MCF 10A (cell line): ENCODE measurements around the gene PIGA. TPM values are rescaled to one million over a fixed set of nuclear protein-coding genes. Genes with fewer than 3 reads are reported as not detected.

Experiments used
- Bru-seq: library from RNA; stranded (reverse); fragments of 400-500 nt; gene quantifications from one replicate; lab custom pipeline; 2021; lab: Mats Ljungman, UMichigan
- BruChase-seq, 2 experiments: library from RNA; stranded (reverse); fragments of 400-500 nt; gene quantifications; one replicate each; lab custom pipeline; 2021; lab: Mats Ljungman, UMichigan
- BruUV-seq: library from RNA; stranded (reverse); fragments of 400-500 nt; replicated peaks from 2 replicates; lab custom pipeline; 2021; lab: Mats Ljungman, UMichigan
- CTCF ChIA-PET: fragments of 300-600 bp; sonication (Branson Sonifier 250); formaldehyde crosslinking; extraction: SDS; loops from one replicate; lab custom pipeline; 2021; ENCODE audit warnings: antibody characterized with exemption, inconsistent platforms; lab: Yijun Ruan, JAX
- POLR2A ChIA-PET: fragments of 300-600, 350-650 bp; sonication (Branson Sonifier 250); formaldehyde crosslinking; extraction: SDS; loops from one replicate; lab custom pipeline; 2020; ENCODE audit warnings: antibody characterized with exemption, inconsistent platforms; lab: Yijun Ruan, JAX
- DNase-seq: peaks from one replicate; pipeline ENCODE4 v3.0.0-alpha.2; 2018; ENCODE audit not compliant: unreplicated experiment
- H3K27ac Mint-ChIP-seq: one replicate; pipeline ENCODE4 v1.8.0; 2022; ENCODE audit warnings: mild to moderate bottlenecking, low read depth, mixed read lengths; ENCODE audit not compliant: unreplicated experiment
- H3K27me3 Mint-ChIP-seq: one replicate; pipeline ENCODE4 v1.8.0; 2022; ENCODE audit warnings: mixed read lengths; ENCODE audit not compliant: insufficient read depth, unreplicated experiment
- H3K36me3 Mint-ChIP-seq: one replicate; pipeline ENCODE4 v1.8.0; 2022; ENCODE audit warnings: mild to moderate bottlenecking, moderate library complexity, mixed read lengths; ENCODE audit not compliant: insufficient read depth, unreplicated experiment
- H3K4me1 Mint-ChIP-seq: one replicate; pipeline ENCODE4 v1.8.0; 2022; ENCODE audit warnings: mixed read lengths; ENCODE audit not compliant: insufficient read depth, unreplicated experiment
- H3K4me3 Mint-ChIP-seq: one replicate; pipeline ENCODE4 v1.8.0; 2022; ENCODE audit warnings: mild to moderate bottlenecking, moderate library complexity, mixed read lengths; ENCODE audit not compliant: unreplicated experiment
- H3K9me3 Mint-ChIP-seq: one replicate; pipeline ENCODE4 v1.8.0; 2022; ENCODE audit warnings: mixed read lengths; ENCODE audit not compliant: unreplicated experiment
- intact Hi-C: fragments of 100-400 bp; cut with micrococcal nuclease; formaldehyde crosslinking; loops from 2 replicates; pipeline ENCODE4 v1.14.1; 2022
- long read RNA-seq: library from polyadenylated mRNA; stranded (forward); transcript quantifications from one replicate; pipeline ENCODE4 v2.0.0, GENCODE V29; 2022
- total RNA-seq: library from RNA; stranded (reverse); gene quantifications from 2 replicates; pipeline ENCODE4 v1.2.3, GENCODE V29; 2022
- TF ChIP-seq, protein P1 (sequence below): fragments of 200-600 bp; IDR thresholded peaks from one replicate; pipeline ENCODE4 v1.8.0; 2022; ENCODE audit warnings: antibody characterized with exemption, mild to moderate bottlenecking; ENCODE audit not compliant: unreplicated experiment

PIGA gene, protein sequence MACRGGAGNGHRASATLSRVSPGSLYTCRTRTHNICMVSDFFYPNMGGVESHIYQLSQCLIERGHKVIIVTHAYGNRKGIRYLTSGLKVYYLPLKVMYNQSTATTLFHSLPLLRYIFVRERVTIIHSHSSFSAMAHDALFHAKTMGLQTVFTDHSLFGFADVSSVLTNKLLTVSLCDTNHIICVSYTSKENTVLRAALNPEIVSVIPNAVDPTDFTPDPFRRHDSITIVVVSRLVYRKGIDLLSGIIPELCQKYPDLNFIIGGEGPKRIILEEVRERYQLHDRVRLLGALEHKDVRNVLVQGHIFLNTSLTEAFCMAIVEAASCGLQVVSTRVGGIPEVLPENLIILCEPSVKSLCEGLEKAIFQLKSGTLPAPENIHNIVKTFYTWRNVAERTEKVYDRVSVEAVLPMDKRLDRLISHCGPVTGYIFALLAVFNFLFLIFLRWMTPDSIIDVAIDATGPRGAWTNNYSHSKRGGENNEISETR
- total RNA-seq (17.3 and 22.7 TPM in 2 replicates), Bru-seq, nascent RNA (percentile 91 among the genes with signal in this experiment), BruChase-seq, experiment 1, labeled RNA remaining after a 6-hour chase (percentile 87 among the genes with signal in this experiment), BruChase-seq, experiment 2, labeled RNA remaining after a 2-hour chase (percentile 93 among the genes with signal in this experiment)
- long read RNA-seq, transcript PIGA-201 (6 exons, 3,652 nt) = major isoform, 8 of 21 reads
- long read RNA-seq, partial matches to known transcripts = 3 of 21 reads
- long read RNA-seq, other reads (novel, unspliced or antisense) = 0 of 21 reads

DNA sequence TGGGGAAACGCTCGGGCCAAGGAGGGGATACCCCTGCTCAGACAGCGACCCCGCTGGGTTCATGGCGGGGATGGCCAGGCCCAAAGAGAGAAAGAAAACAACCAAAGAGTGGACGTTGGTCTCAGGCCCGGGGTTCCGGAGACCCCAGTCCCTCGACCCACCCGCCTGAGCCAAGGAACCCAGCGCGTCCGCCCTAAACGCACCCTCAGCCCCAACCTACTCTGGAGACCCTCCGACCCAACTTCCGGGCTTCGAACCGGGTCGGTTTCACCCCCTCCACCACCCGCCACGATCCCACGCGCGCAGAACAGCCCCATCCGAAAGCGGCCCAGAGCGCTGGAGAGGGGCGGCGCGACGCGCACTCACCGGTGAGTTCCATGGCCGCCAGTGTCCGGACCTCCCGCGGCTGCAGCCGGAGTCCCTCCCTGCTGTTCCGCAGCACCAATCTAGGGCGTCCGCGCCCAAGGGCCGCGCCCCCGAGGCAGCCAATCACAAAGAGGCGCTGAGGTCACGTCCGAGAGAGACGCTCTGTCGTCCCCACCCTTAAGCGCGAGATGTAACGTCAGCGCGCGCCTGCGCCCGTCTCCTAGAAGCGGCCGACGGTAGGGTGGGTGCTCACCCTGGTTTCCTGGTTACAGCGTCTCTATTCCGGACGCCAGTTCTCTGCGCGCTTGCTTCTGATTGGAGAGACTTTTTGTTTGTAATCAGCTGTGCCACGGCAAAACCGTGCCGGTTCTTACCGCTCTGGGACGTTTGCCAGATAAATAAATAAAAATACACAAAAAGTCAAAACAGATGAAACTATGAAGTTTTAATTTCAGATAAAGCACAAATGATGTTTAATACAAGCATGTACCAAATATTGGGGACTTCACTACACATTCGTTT lies at the start of gene PIGA:
PIGA (minus strand) TSS at position 389 of the 888 bp plus-strand sequence. CDS start 3,593 bp downstream, outside the sequence.
- Mint-ChIP-seq H3K4me1 (peaks cover 5% of the 10 kb centered on the region), H3K27ac (peak within 1 kb of the TSS; percentile 88), H3K9me3 (no peaks in the 10 kb centered on the region), H3K36me3 (no peaks in the 10 kb centered on the region), H3K4me3 (peak within 1 kb of the TSS; percentile 80), H3K27me3 (peaks cover 45% of the 10 kb centered on the region)
- POLR2A ChIA-PET = interaction anchor here (0.6 to 1.1 kb wide), 4 partner anchors 8 to 155 kb away, joined by 3 to 8 read pairs (median 3); no protein-coding TSS in a partner anchor
- TF ChIP-seq, protein P1, sequence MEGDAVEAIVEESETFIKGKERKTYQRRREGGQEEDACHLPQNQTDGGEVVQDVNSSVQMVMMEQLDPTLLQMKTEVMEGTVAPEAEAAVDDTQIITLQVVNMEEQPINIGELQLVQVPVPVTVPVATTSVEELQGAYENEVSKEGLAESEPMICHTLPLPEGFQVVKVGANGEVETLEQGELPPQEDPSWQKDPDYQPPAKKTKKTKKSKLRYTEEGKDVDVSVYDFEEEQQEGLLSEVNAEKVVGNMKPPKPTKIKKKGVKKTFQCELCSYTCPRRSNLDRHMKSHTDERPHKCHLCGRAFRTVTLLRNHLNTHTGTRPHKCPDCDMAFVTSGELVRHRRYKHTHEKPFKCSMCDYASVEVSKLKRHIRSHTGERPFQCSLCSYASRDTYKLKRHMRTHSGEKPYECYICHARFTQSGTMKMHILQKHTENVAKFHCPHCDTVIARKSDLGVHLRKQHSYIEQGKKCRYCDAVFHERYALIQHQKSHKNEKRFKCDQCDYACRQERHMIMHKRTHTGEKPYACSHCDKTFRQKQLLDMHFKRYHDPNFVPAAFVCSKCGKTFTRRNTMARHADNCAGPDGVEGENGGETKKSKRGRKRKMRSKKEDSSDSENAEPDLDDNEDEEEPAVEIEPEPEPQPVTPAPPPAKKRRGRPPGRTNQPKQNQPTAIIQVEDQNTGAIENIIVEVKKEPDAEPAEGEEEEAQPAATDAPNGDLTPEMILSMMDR = no peak
- intact Hi-C loops = loop anchor here (5.0 to 10.0 kb wide), 2 partner anchors 33 to 339 kb away; no protein-coding TSS in a partner anchor
- peak; percentile 94 for DNase-seq
- BruUV-seq = TSS peak; percentile 71
- CTCF ChIA-PET = interaction anchor here (1.3 to 2.2 kb wide), 3 partner anchors 13 to 35 kb away, joined by 3 to 13 read pairs (median 3); no protein-coding TSS in a partner anchor

DNA sequence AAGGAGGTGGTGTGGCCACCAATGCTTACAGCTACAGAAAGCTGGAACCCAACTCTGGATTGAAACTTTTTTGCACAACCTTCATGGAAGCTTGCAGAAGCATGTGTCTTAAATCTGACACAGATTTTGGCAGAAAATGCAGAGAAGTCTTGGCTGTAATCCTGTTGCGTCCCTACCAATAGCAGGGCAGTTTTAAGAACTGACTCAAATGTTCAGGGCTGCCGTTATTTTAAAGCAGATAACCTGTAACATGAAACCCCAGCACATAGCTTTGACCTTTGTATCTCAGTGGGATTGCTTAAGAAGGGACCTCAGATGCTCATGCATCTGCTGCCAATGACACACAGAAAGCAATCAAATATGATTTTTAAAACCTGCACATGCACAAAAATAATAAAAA lies 49.0 kb upstream of the PIGA start, which contains the start of gene VEGFD:
VEGFD (minus strand) TSS at position 110 of the 400 bp plus-strand sequence. CDS start 467 bp downstream, outside the sequence.
- no peak within 1 kb of the TSS for H3K27ac Mint-ChIP-seq
- H3K4me3 Mint-ChIP-seq = no peak within 1 kb of the TSS
- peak; percentile 70 for DNase-seq
- TF ChIP-seq, protein P1 = no peak
- intact Hi-C loops = no loop called here
- no TSS peak for BruUV-seq
- ChIA-PET CTCF (interaction anchor here (0.8 to 1.5 kb wide), 3 partner anchors 82 to 85 kb away, joined by 3 to 6 read pairs (median 3); no protein-coding TSS in a partner anchor), POLR2A (no interaction called here)
- no peaks in the 10 kb centered on the region for H3K4me1 Mint-ChIP-seq
- no peaks in the 10 kb centered on the region for H3K9me3 Mint-ChIP-seq
- H3K36me3 Mint-ChIP-seq = no peaks in the 10 kb centered on the region
- H3K27me3 Mint-ChIP-seq = peaks cover 39% of the 10 kb centered on the region

DNA sequence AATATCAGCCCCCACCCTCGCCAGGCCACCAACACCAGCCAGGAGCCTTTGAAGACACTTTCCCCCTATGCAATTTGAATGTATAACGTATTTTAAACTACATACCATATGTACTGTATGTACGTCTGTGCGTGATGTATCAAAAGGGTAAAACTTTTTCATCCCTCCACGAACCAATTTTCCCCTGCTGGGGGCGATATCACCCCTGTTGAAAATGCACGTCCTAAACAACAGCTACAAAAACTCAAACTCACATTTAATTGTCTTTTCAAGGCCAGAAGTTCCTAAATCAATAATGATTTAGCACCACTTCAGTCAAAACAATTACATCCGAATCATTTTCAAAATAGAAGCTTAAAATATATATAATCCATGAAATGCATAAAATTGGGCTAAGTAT lies 47.5 kb upstream of the PIGA start:
- H3K27ac Mint-ChIP-seq = no peak overlapping the region
- POLR2A ChIA-PET = no interaction called here
- H3K9me3 Mint-ChIP-seq = no peaks in the 10 kb centered on the region
- H3K36me3 Mint-ChIP-seq = no peaks in the 10 kb centered on the region
- H3K27me3 Mint-ChIP-seq = peaks cover 42% of the 10 kb centered on the region
- BruUV-seq = no TSS peak
- no peaks in the 10 kb centered on the region for H3K4me1 Mint-ChIP-seq
- DNase-seq = no peak
- no peak overlapping the region for H3K4me3 Mint-ChIP-seq
- intact Hi-C loops = no loop called here
- CTCF ChIA-PET = interaction anchor here (0.6 to 1.5 kb wide), 7 partner anchors 12 to 89 kb away, joined by 3 to 6 read pairs (median 3); no protein-coding TSS in a partner anchor
- TF ChIP-seq, protein P1 = no peak
